ENCODE results near the gene PRAMEF10.
"Not testable (repeated sequence)": the region's sequence is repeated elsewhere in the genome, so short reads cannot be mapped to it uniquely, and the experiment has no call there.

- TF ChIP-seq, protein P1, sequence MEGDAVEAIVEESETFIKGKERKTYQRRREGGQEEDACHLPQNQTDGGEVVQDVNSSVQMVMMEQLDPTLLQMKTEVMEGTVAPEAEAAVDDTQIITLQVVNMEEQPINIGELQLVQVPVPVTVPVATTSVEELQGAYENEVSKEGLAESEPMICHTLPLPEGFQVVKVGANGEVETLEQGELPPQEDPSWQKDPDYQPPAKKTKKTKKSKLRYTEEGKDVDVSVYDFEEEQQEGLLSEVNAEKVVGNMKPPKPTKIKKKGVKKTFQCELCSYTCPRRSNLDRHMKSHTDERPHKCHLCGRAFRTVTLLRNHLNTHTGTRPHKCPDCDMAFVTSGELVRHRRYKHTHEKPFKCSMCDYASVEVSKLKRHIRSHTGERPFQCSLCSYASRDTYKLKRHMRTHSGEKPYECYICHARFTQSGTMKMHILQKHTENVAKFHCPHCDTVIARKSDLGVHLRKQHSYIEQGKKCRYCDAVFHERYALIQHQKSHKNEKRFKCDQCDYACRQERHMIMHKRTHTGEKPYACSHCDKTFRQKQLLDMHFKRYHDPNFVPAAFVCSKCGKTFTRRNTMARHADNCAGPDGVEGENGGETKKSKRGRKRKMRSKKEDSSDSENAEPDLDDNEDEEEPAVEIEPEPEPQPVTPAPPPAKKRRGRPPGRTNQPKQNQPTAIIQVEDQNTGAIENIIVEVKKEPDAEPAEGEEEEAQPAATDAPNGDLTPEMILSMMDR (conservative IDR thresholded peaks at IDR 0.05; ENCODE audit: low read depth, low read length), result not testable (repeated sequence)
- TF ChIP-seq EZH2 (IDR thresholded peaks at IDR 0.05; ENCODE audit: borderline replicate concordance, low read depth, low read length, poor library complexity, severe bottlenecking), result not testable (repeated sequence)
These were observed 26.3 kb upstream of the PRAMEF10 start for GRCh38 chr1:12924368-12924767.
